T1000 (cell line): ENCODE data around the gene PLCB1.

ENCODE experiments used
- DNase-seq: peaks from one replicate; lab custom pipeline; 2025; ENCODE audit warnings: mixed read lengths; lab: John Stamatoyannopoulos, UW

PLCB1 gene

DNA sequence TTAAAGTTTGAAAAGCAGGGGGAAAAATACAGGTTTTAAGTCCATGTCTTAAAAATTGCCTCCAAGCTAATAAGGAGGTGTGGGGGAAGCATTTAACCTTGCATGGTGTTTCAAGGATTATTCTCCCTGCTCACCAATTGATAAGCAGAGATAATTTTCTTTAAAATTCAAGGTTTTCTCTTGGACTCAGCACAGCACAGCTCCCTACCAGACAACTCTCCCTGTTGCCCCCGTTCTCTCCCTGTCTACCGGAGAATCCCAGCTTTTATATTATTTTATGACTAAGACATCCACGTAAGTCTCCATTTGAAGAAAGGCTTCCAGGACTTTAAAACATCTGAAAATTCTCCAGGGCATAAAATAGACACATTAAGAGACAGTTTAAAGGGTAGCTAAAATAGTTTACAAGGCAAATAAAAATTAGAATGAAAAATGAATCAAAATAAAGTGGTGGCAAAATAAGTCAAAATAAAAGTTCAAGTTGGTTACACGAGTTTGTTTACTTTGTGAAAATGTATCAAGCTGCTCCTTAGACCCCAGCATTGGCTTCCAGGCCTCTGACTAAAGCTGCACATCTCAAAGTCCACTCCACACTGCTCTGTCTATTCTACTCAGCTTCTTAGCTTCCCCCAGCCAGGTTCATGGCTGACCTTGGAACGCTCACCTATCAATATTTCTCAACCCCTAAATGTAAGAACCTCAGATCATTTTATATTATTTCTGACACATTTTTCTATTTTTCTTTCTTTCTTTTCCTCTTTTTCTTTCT, 748.2 kb downstream of the PLCB1 start:
- no peak for DNase-seq

DNA sequence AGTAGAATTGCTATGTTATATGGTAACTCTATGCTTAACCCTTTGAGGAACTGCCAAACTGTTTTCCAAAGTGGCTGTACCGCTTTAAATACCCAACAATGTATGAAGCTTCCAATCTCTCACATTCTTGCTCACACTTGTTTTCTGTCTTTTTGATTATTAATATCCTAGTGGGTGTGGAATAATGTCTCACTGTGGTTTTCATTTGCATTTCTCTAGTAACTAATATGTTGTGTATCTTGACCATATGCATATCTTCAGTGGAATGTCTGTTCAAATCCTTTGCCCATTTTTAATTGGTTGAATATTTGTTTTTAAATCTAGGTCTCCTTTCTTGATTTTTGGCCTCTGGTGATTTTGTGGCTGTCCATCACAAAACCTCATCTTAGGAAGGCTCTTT, 759.0 kb downstream of the PLCB1 start:
- no peak for DNase-seq

GRCh38 chr20:8895472-8895871, 763.4 kb downstream of the PLCB1 start:
- no peak for DNase-seq

DNA sequence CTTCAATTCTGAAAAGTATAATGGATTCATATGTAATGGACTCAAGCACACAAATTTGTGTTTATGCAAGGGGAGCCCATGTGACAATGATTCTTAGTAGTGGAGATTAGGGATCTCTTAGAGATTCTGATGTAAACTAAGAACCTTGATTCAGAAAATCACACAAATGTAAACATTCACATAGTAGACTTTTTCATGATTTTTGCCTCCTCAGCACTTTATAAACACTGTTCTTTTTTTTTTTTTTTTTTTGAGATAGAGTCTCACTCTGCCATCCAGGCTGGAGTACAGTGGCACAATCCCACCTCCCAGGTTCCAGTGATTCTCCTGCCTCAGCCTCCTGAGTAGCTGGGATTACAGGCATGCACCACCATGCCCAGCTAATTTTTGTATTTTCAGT, 766.8 kb downstream of the PLCB1 start:
- no peak for DNase-seq

- no peak for DNase-seq
Measured at GRCh38 chr20:8901237-8902025, 769.4 kb downstream of the PLCB1 start.

DNA sequence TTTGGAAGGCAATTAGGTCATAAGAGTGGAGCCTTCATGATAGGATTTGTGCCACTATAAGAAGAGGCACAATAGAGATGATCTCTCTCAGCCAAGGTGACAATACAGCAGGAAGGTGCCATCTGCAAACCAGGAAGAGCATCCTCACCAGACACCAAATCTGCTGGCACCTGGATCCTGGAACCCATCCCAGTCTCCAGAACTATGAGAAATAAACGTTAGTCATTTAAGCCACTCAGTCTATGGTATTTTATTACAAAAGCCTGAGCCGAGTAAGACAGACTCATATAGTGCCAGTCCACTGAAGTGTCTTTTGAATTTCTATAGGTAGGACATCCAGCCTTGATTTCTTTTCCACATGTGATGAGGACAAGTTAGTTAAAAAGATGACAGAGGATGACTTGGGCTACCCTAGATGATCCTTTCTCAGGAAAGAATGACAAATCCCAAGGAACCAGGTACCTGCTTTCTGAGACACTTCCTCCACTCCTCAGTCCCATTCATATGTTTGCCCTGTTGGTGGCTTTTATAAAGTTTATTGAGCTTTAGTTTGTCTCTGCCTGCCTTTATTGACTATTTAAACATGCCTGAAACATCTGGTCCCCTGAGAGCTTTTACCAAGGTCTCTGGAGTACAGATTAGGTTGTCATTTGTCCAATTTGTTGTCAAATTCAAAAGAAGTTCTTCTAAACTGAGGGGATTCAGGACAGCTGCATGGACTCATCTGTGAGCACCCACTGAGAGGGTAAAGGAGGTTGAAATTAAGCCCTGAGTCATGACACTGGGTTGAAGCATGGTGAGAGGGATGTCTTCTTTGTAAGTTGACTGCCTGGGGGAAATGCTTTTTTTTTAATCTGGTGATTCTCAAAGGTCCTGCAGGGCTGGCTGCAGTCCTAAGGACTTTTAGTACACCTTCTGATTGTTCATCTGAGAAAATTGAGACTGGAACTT, 771.9 kb downstream of the PLCB1 start:
- no peak for DNase-seq

DNA sequence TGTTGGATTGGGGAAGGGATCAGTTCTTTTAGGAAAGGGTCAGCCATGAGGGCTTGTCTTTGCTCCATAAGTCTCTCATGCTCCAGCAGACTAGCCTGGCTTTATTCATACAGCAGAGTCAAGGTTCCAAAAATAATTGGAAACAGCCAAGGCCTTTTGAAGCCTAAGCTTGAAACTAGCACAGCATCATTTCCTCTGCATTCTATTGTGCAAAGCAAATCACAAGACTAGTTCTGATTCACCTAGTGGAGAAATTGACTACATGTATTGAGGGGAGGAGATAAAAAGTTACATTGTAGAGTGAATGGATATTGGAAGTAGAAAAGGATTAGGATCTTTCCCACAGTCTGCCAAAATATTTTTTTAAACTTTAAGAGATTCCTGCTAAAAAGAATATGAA, 777.5 kb downstream of the PLCB1 start:
- DNase-seq, result no peak

DNA sequence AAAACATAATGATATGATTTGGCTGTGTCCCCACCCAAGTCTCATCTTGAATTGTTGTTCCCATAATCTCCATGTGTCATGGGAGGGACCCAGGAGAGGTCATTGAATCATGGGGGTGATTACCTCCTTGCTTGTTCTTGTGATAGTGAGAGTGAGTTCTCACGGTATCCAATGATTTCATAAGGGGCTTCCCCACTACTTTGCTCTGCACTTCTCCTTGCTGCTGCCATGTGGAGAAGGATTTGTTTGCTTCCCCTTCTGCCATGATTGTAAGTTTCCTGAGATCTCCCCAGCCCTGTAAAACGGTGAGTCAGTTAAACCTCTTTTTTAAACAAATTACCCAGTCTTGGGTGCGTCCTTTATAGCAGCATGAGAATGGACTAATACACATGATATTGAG, 780.0 kb downstream of the PLCB1 start:
- DNase-seq, result no peak

- DNase-seq, result no peak
Measured at GRCh38 chr20:8912731-8913130, 780.7 kb downstream of the PLCB1 start.

DNA sequence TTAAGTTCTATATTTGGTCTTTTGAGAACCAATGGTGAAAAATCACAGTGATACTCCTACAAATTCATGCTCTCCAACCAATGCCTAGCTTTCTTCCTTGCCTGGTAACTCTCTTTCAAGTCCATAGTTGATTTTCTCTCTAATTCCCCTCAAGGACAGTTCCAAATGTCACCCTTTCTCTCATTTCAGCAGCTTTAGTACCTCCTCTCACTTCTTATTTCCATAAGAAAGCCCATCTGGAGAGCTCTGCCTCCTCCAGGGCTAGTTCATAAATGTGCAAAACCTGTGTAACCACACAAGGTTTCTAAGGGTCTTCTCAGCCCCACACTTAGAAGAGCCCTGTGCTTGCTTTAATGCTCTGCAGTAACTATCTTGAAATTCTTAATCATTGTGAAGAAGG, 781.4 kb downstream of the PLCB1 start:
- no peak for DNase-seq

GRCh38 chr20:8914421-8914820, 782.4 kb downstream of the PLCB1 start:
- DNase-seq, result no peak

DNA sequence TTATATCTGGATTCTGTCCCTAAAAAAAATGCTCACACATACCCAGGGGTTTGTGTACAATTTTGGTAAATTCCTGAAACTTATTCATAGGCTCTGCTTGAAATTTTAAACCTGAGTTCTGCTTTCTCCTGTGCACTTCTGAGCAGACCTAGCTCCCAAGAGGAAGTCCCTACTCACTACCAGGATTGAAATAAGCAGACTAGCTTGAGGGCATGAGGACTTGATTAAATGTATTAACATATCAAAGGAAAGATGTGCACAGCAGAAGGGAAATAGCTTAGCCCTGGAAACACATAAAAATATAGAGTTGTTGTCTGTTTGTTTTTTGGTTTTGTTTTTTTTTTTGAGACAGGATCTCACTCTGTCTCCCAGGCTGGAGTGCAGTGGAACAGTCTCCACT, 785.0 kb downstream of the PLCB1 start:
- DNase-seq, result no peak

DNA sequence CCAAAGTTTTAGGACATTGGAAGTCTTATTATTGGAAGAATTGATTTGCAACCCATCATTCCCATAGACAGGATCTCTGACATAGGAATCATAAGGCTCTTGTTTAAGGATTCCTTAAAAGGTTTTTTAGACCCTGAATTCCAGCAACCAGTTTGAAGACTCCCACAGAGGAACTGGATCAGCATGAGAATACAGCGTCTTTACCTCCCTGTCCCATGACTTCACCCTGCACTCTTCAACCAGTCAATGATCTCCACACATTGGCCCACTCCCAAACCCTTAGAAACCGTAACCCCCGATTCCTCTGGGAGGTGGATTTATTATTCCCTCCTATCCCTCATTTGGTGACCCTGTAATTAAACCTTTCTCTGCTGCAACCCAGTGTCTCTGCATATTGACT, 786.1 kb downstream of the PLCB1 start:
- no peak for DNase-seq

DNA sequence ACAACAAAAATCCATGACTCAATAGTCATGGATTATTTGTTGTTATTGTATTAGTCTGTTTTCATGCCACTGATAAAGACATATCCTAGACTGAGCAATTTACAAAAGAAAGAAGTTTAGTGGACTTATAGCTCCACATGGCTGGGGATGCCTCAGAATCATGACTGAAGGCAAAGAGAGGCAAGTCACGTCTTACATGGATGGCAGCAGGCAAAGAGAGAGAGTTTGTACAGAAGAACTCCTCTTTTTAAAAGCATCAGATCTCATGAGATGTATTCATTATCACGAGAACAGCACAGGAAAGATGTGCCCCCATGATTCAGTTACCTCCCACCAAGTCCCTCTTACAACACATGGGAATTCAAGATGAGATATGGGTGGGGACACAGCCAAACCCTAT, 792.5 kb downstream of the PLCB1 start:
- DNase-seq, result no peak

GRCh38 chr20:8930726-8931125, 798.7 kb downstream of the PLCB1 start:
- DNase-seq, result peak; percentile 30

- DNase-seq, result peak; percentile 62
Measured at GRCh38 chr20:8932192-8933165, 800.4 kb downstream of the PLCB1 start.

DNA sequence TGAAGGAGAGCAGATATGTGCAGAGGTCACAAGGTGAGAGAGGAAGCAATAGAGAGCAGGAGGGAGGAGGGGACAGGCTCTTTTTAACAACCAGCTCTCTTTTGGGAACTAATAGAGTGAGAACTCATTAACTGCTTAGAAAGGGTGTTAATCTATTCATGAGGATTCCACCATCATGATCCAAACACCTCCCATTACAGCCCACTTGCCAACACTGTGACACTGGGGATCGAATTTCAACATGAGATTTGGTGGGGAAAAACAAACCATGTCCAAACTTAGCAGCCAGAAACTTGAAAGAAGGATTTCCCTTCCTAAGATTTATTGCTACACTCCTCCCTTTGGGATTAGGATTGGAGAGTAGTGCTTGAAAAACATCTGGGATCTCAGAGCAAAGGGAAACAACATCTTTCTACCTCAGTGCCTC, 801.3 kb downstream of the PLCB1 start:
- DNase-seq, result no peak

DNA sequence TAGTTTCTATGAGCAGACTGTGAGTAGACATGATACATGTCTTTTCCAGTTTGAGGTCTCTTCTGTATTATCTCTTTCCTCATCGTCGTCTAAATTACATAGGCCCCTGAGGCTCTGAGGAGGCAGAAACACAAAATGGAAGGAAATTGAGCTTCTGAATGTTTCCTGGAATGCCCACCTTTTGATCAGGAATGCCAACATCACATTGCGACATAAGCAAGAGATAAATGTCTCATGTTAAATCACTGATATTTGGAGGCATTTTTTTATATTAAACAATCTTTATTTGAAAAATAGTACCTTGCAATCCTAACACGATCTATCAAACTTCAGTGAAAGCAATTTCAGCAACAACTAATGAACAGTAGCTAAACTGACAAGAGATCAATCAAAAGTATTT, 802.3 kb downstream of the PLCB1 start:
- no peak for DNase-seq
